GM06990 (cell line): ENCODE data around the gene TPSD1.
"Not testable (repeated sequence)": the region's sequence is repeated elsewhere in the genome, so short reads cannot be mapped to it uniquely, and the experiment has no call there.

Experiments
- DNase-seq: peaks from one replicate; pipeline ENCODE4 v3.0.0-alpha.2; 2011; ENCODE audit not compliant: insufficient read length; ENCODE audit errors: extremely low read depth
- H3K27me3 ChIP-seq: replicated peaks from 2 replicates; pipeline ENCODE4 v1.6.0; 2011; ENCODE audit warnings: low read length; ENCODE audit not compliant: control insufficient read depth, insufficient read depth
- H3K36me3 ChIP-seq: 2 replicates; pipeline ENCODE4 v1.5.1; 2011; ENCODE audit warnings: low read length; ENCODE audit not compliant: control insufficient read depth, insufficient read depth
- H3K4me3 ChIP-seq: replicated peaks from 2 replicates; pipeline ENCODE4 v1.5.1; 2011; ENCODE audit warnings: low read depth, mild to moderate bottlenecking, control low read depth, low read length
- CTCF ChIP-seq: IDR thresholded peaks from 2 replicates; pipeline ENCODE4 v1.5.1; 2011; ENCODE audit warnings: low read length, control low read depth, mild to moderate bottlenecking, inconsistent platforms; ENCODE audit not compliant: insufficient read depth, poor library complexity, severe bottlenecking

Gene TPSD1

GRCh38 chr16:1244881-1245280 is 11.0 kb upstream of the TPSD1 start:
- H3K4me3 ChIP-seq: no peak overlapping the region
- DNase-seq: no peak
- H3K36me3 ChIP-seq: no peaks in the 10 kb centered on the region
- TF ChIP-seq CTCF: no peak
- no peaks in the 10 kb centered on the region for H3K27me3 ChIP-seq

DNA sequence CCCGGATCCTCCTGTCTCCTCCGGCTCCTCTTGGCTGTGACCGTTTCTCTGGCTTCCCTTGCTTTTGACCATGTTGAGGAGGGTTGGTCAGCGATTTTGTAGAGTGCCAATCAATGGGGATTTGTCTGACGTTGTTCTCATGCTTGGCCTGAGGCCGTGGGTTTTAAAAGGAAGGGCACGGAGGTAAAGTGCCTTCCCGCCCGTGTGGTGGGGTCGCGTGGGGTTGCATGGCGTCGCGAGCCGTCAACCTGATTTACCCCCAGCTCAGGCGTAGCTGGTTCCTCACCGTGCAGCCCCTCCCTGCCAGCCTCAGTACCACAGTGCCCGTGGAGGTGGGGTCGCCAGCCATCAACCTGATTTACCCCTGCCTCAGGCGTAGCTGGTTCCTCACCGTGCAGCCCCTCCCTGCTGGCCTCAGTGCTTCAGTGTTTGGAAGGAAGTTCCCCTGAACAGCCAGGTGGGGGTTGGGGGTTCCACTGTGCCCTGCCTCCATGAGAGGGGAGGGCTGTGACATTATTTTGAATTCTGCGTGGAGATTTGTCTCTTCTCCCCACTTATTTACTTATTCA is 10.3 kb upstream of the TPSD1 start:
- no peak for TF ChIP-seq CTCF
- no peak overlapping the region for H3K4me3 ChIP-seq
- no peaks in the 10 kb centered on the region for H3K27me3 ChIP-seq
- DNase-seq: no peak
- H3K36me3 ChIP-seq: no peaks in the 10 kb centered on the region

- not testable (repeated sequence) for DNase-seq, H3K4me3 ChIP-seq, H3K36me3 ChIP-seq, H3K27me3 ChIP-seq
Measured at GRCh38 chr16:1247903-1248537, 7.8 kb upstream of the TPSD1 start.

GRCh38 chr16:1249031-1249755 is 6.7 kb upstream of the TPSD1 start:
- not testable (repeated sequence) for H3K36me3 ChIP-seq, H3K4me3 ChIP-seq, H3K27me3 ChIP-seq, DNase-seq

- not testable (repeated sequence) for H3K36me3 ChIP-seq, H3K4me3 ChIP-seq, DNase-seq, H3K27me3 ChIP-seq
Measured at GRCh38 chr16:1253701-1254364, 2.0 kb upstream of the TPSD1 start.

- not testable (repeated sequence) for H3K27me3 ChIP-seq, DNase-seq, H3K4me3 ChIP-seq, H3K36me3 ChIP-seq
Measured at GRCh38 chr16:1254821-1255220, 1.0 kb upstream of the TPSD1 start.

DNA sequence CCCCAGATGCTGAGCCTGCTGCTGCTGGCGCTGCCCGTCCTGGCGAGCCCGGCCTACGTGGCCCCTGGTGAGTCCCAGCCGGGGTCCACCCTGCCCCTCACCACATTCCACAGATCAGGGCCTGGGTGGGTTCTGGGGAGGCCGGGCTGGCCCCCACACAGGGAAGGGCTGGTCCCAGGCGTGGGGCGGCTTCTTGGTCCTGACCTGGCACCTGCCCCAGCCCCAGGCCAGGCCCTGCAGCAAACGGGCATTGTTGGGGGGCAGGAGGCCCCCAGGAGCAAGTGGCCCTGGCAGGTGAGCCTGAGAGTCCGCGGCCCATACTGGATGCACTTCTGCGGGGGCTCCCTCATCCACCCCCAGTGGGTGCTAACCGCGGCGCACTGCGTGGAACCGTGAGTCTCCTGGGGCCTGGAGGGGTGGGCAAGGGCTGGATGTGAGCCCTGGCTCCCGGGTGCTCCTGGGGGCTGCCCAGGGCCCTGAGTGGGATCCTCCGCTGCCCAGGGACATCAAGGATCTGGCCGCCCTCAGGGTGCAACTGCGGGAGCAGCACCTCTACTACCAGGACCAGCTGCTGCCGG is 516 bp downstream of the TPSD1 start:
- not testable (repeated sequence) for H3K4me3 ChIP-seq, H3K36me3 ChIP-seq, DNase-seq, H3K27me3 ChIP-seq

DNA sequence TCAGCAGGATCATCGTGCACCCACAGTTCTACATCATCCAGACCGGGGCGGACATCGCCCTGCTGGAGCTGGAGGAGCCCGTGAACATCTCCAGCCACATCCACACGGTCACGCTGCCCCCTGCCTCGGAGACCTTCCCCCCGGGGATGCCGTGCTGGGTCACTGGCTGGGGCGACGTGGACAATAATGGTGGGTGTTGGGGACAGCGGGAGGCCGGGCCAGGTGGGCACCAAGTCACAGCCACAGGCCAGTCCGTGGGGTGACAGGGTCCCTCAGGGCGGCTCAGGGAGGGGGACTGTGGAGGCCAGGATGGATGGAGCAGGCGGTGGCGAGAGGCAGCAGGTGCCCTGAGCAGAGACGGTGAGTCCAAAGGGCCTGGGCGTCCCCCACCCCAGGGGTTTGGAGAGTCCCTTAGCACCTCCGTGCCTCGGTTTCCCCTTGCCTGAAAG is 1.0 kb downstream of the TPSD1 start:
- no peak for TF ChIP-seq CTCF
- no peak overlapping the region for H3K4me3 ChIP-seq
- no peak for DNase-seq
- no peaks in the 10 kb centered on the region; the same call in 1 of the 2 replicates for H3K27me3 ChIP-seq
- H3K36me3 ChIP-seq: no peaks in the 10 kb centered on the region
